HUES48 (cell line): ENCODE measurements around the gene TPGS2.
"Not testable (repeated sequence)": the region's sequence is repeated elsewhere in the genome, so short reads cannot be mapped to it uniquely, and the experiment has no call there.

Source experiments
- H3K27ac ChIP-seq: one replicate; pipeline ENCODE4 v1.7.0; 2013; ENCODE audit warnings: low read depth, low read length, inconsistent platforms
- H3K27me3 ChIP-seq: 2 replicates; pipeline ENCODE4 v1.6.1; 2013; ENCODE audit warnings: mild to moderate bottlenecking, low read length; ENCODE audit not compliant: control insufficient read depth, insufficient read depth
- H3K36me3 ChIP-seq: 2 replicates; pipeline ENCODE4 v1.6.1; 2013; ENCODE audit warnings: low read length; ENCODE audit not compliant: control insufficient read depth, insufficient read depth
- H3K4me1 ChIP-seq: 2 replicates; pipeline ENCODE4 v1.6.1; 2013; ENCODE audit warnings: mild to moderate bottlenecking, low read length; ENCODE audit not compliant: control insufficient read depth, insufficient read depth
- H3K4me3 ChIP-seq: 2 replicates; pipeline ENCODE4 v1.5.1; 2013; ENCODE audit warnings: mild to moderate bottlenecking, low read depth, low read length
- H3K9ac ChIP-seq: 2 replicates; pipeline ENCODE4 v1.6.1; 2013; ENCODE audit warnings: mild to moderate bottlenecking, low read depth, low read length, moderate library complexity
- H3K9me3 ChIP-seq: 2 replicates; pipeline ENCODE4 v1.6.1; 2013; ENCODE audit warnings: low read length; ENCODE audit not compliant: control insufficient read depth, insufficient read depth

TPGS2 gene

GRCh38 chr18:36777566-36777965 is 51.2 kb downstream of the TPGS2 start:
- no peak overlapping the region for H3K4me3 ChIP-seq
- H3K9ac ChIP-seq = no peak overlapping the region
- H3K36me3 ChIP-seq = peaks cover 7% of the 10 kb centered on the region; the same call in 1 of the 2 replicates
- no peaks in the 10 kb centered on the region for H3K27me3 ChIP-seq
- H3K9me3 ChIP-seq = no peaks in the 10 kb centered on the region
- H3K27ac ChIP-seq = no peak overlapping the region
- no peaks in the 10 kb centered on the region for H3K4me1 ChIP-seq

- peaks cover 7% of the 10 kb centered on the region; the same call in 1 of the 2 replicates for H3K36me3 ChIP-seq
- H3K4me1 ChIP-seq = no peaks in the 10 kb centered on the region
- H3K9me3 ChIP-seq = no peaks in the 10 kb centered on the region
- H3K27me3 ChIP-seq = no peaks in the 10 kb centered on the region
- H3K9ac ChIP-seq = no peak overlapping the region
- H3K4me3 ChIP-seq = no peak overlapping the region
- H3K27ac ChIP-seq = no peak overlapping the region
Observed at GRCh38 chr18:36776650-36777049, 52.2 kb downstream of the TPGS2 start.

GRCh38 chr18:36775396-36775795 is 53.4 kb downstream of the TPGS2 start:
- H3K36me3 ChIP-seq = peaks cover 7% of the 10 kb centered on the region; the same call in 1 of the 2 replicates
- H3K9me3 ChIP-seq = no peaks in the 10 kb centered on the region
- no peak overlapping the region for H3K4me3 ChIP-seq
- H3K4me1 ChIP-seq = no peaks in the 10 kb centered on the region
- H3K9ac ChIP-seq = no peak overlapping the region
- no peaks in the 10 kb centered on the region for H3K27me3 ChIP-seq
- no peak overlapping the region for H3K27ac ChIP-seq

GRCh38 chr18:36772241-36772723 is 56.5 kb downstream of the TPGS2 start:
- no peaks in the 10 kb centered on the region for H3K4me1 ChIP-seq
- H3K36me3 ChIP-seq = no peaks in the 10 kb centered on the region
- H3K9ac ChIP-seq = no peak overlapping the region
- H3K27me3 ChIP-seq = no peaks in the 10 kb centered on the region
- H3K27ac ChIP-seq = no peak overlapping the region
- no peaks in the 10 kb centered on the region for H3K9me3 ChIP-seq
- H3K4me3 ChIP-seq = no peak overlapping the region

- H3K36me3 ChIP-seq = no peaks in the 10 kb centered on the region
- H3K4me3 ChIP-seq = no peak overlapping the region
- H3K27me3 ChIP-seq = no peaks in the 10 kb centered on the region
- no peak overlapping the region for H3K27ac ChIP-seq
- H3K9me3 ChIP-seq = no peaks in the 10 kb centered on the region
- no peak overlapping the region for H3K9ac ChIP-seq
- H3K4me1 ChIP-seq = no peaks in the 10 kb centered on the region
Observed at GRCh38 chr18:36771245-36771644, 57.6 kb downstream of the TPGS2 start.

- Histone ChIP-seq H3K36me3 (no peaks in the 10 kb centered on the region), H3K4me3 (no peak overlapping the region), H3K27ac (no peak overlapping the region), H3K9me3 (no peaks in the 10 kb centered on the region), H3K9ac (no peak overlapping the region), H3K27me3 (no peaks in the 10 kb centered on the region), H3K4me1 (no peaks in the 10 kb centered on the region)
Observed at GRCh38 chr18:36770315-36770946, 58.4 kb downstream of the TPGS2 start.

GRCh38 chr18:36769611-36770314 is 59.0 kb downstream of the TPGS2 start:
- H3K9ac ChIP-seq = no peak overlapping the region

GRCh38 chr18:36769172-36769571 is 59.6 kb downstream of the TPGS2 start:
- no peak overlapping the region for H3K4me3 ChIP-seq
- H3K4me1 ChIP-seq = no peaks in the 10 kb centered on the region
- no peak overlapping the region for H3K9ac ChIP-seq
- H3K9me3 ChIP-seq = no peaks in the 10 kb centered on the region
- H3K27ac ChIP-seq = no peak overlapping the region
- H3K27me3 ChIP-seq = no peaks in the 10 kb centered on the region
- no peaks in the 10 kb centered on the region for H3K36me3 ChIP-seq

More at GRCh38 chr18:36769611-36770314, 59.0 kb downstream of the TPGS2 start:
- H3K27ac ChIP-seq = no peak overlapping the region
- no peaks in the 10 kb centered on the region for H3K36me3 ChIP-seq
- no peak overlapping the region for H3K4me3 ChIP-seq
- H3K9me3 ChIP-seq = no peaks in the 10 kb centered on the region
- no peaks in the 10 kb centered on the region for H3K27me3 ChIP-seq
- no peaks in the 10 kb centered on the region for H3K4me1 ChIP-seq

- H3K4me1 ChIP-seq = no peaks in the 10 kb centered on the region
- no peaks in the 10 kb centered on the region for H3K27me3 ChIP-seq
- no peak overlapping the region for H3K9ac ChIP-seq
- H3K36me3 ChIP-seq = no peaks in the 10 kb centered on the region
- no peak overlapping the region for H3K27ac ChIP-seq
- H3K4me3 ChIP-seq = no peak overlapping the region
- H3K9me3 ChIP-seq = no peaks in the 10 kb centered on the region
Observed at GRCh38 chr18:36766836-36767235, 62.0 kb downstream of the TPGS2 start.

- H3K4me1 ChIP-seq, H3K27ac ChIP-seq, H3K9ac ChIP-seq, H3K36me3 ChIP-seq, H3K27me3 ChIP-seq, H3K9me3 ChIP-seq, H3K4me3 ChIP-seq: not testable (repeated sequence)
Observed at GRCh38 chr18:36762965-36763364, 65.8 kb downstream of the TPGS2 start.

GRCh38 chr18:36762074-36762473 is 66.7 kb downstream of the TPGS2 start:
- Histone ChIP-seq H3K27me3 (no peaks in the 10 kb centered on the region), H3K27ac (no peak overlapping the region), H3K9ac (no peak overlapping the region), H3K9me3 (no peaks in the 10 kb centered on the region), H3K36me3 (no peaks in the 10 kb centered on the region), H3K4me3 (no peak overlapping the region), H3K4me1 (no peaks in the 10 kb centered on the region)
